Measurements from ENCODE around the gene MAGEA9.
"Not testable (repeated sequence)": the region's sequence is repeated elsewhere in the genome, so short reads cannot be mapped to it uniquely, and the experiment has no call there.

Gene MAGEA9

DNA sequence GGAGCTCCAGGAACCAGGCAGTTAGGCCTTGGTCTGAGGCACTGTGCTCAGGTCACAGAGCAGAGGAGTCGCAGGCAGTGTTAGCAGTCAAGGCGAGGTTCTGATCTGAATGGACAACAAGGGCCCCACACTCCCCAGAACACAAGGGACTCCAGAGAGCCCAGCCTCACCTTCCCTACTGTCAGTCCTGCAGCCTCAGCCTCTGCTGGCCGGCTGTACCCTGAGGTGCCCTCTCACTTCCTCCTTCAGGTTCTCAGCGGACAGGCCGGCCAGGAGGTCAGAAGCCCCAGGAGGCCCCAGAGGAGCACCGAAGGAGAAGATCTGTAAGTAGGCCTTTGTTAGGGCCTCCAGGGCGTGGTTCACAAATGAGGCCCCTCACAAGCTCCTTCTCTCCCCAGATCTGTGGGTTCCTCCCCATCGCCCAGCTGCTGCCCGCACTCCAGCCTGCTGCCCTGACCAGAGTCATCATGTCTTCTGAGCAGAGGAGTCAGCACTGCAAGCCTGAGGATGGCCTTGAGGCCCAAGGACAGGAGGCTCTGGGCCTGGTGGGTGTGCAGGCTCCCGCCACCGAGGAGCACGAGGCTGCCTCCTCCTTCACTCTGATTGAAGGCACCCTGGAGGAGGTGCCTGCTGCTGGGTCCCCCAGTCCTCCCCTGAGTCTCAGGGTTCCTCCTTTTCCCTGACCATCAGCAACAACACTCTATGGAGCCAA lies 26.2 kb downstream of the MAGEA9 start:
- no peak for DNase-seq

DNA sequence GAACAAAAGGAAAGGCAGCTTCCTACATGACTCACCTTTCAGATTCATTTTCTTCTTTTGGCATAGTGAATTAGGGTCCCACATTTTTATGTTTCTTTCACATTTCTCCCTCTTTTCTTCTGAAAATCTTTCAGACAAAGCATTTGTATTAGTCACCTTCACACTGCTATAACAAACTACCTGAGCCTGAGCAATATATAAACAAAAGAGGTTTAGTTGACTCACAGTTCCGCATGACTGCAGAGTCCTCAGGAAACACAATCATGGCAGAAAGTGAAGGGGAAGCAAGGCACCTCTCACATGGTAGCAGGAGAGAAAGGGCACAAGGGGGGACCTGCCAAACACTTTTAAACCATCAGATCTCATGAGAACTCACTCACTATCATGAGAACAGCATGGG lies 36.9 kb downstream of the MAGEA9 start:
- no peak for DNase-seq

DNA sequence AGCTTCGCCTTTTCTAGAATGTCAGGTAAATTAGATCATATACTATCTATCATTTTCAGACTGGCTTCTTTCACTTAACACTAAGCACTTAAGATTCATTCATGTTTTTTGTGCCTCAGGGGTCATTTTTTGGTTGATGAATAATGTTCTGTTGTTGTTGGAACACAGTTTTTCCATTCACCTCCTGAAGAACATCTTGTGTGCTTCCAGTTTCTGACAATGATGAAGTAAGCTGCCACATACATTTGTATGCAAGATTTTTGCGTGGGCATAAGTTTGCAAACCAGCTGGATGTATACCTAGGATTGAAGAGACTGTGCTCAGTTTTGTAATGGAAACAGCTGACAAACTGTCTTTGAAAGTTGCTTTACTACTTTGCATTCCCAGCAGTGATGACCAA lies 37.6 kb downstream of the MAGEA9 start:
- DNase-seq, result no peak

GRCh38 chrX:149825424-149825823 lies 43.7 kb downstream of the MAGEA9 start:
- DNase-seq, result no peak

DNA sequence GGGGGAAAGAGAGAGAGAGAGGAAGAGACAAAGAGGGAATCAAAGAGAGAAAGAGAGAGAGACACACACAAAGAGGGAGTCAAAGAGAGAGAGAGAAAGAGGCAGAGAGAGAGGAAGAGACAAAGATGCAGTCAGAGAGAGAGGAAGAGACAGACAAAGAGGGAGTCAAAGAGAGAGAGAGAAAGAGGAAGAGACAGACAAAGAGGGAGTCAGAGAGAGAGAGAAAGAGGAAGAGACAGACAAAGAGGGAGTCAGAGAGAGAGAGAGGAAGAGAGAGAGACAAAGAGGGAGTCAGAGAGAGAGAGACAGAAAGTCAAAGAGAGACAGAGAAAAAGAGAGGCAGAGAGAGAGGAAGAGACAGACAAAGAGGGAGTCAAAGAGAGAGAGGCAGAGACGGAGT lies 45.5 kb downstream of the MAGEA9 start:
- no peak for DNase-seq

GRCh38 chrX:149829751-149830191 lies 48.0 kb downstream of the MAGEA9 start:
- DNase-seq, result peak; percentile 77

DNA sequence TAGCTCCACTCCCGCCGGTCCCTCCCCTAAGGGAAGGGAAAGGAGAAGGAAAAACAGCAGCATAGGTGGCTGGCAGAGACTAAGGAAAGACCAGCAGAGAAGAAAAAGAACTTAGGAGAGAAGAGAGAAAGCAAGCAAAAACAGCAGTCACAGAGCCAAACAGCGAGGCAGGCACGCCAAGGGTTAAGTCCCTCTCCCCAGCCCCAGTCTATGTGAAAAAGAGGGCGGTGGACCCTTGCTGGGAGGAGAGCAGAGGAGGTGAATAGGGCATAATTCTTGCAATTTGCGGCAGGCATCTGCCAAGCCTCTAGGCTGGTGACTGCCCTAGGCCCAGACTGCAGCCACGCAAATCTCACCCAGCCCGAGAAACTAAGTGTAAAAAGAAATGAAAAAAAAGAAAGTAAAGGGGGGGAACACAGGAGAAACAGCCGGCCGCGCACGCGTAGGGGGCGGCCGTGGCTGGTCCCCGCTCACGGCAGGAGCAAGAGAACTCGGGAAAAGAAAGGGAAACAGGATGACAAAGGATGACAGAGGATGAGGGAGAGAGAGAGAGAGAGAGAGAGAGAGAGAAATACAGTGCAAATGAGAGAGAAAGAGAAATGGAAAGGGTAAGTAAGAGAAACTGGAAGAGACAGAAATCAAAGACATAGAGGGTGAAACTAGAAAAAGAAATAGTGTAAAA lies 48.6 kb downstream of the MAGEA9 start:
- DNase-seq, result peak; percentile 80

GRCh38 chrX:149831473-149831872 lies 49.7 kb downstream of the MAGEA9 start:
- no peak for DNase-seq

- not testable (repeated sequence) for DNase-seq
Measured at GRCh38 chrX:149836728-149837127, 55.0 kb downstream of the MAGEA9 start.

DNA sequence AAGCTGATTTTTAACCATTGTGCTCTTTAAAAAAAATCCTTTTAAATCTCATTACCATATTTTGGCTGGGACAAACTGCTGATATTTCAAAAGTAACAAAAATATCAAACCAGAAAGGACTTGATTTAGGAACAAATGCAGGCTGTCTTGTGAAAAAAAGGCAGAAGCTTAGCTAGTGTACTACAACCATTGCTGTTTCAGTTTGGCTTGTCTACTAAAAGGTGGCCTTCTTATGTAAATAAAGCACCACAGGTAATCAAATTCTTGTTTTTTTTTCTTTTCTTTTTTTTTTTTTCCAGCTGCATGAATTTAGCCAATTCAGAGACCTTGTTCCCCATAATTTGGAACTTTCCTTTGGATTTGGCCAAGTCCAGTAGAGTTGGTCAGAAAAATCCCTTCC lies 55.4 kb downstream of the MAGEA9 start:
- no peak for DNase-seq
